NB4 (cell line): ENCODE results near the gene ANKH.

ENCODE experiments used
- DNase-seq: peaks from one replicate; pipeline ENCODE4 v3.0.0; 2010; ENCODE audit warnings: low read depth
- H3K4me3 ChIP-seq: one replicate; pipeline ENCODE4 v1.5.1; 2011; ENCODE audit warnings: mild to moderate bottlenecking, low read depth, low read length, moderate library complexity
- CTCF ChIP-seq: IDR thresholded peaks from one replicate; pipeline ENCODE4 v1.5.1; 2012; ENCODE audit warnings: low read depth, low read length
- MAX ChIP-seq: IDR thresholded peaks from 2 replicates; pipeline ENCODE4 v1.6.1; 2011; ENCODE audit warnings: low read depth, low read length
- MYC ChIP-seq: IDR thresholded peaks from 2 replicates; pipeline ENCODE4 v1.6.1; 2011; ENCODE audit warnings: low read depth, low read length
- POLR2A ChIP-seq: IDR thresholded peaks from 2 replicates; pipeline ENCODE4 v1.6.1; 2011; ENCODE audit warnings: mild to moderate bottlenecking; ENCODE audit not compliant: insufficient read length; ENCODE audit errors: extremely low read depth

Gene ANKH

GRCh38 chr5:14893381-14893780 lies 21.8 kb upstream of the ANKH start:
- H3K4me3 ChIP-seq: no peak overlapping the region
- TF ChIP-seq CTCF (no peak), POLR2A (no peak), MYC (no peak), MAX (no peak)
- no peak for DNase-seq

GRCh38 chr5:14890846-14891245 lies 19.3 kb upstream of the ANKH start:
- DNase-seq: no peak
- TF ChIP-seq POLR2A: no peak
- no peak for TF ChIP-seq MAX
- no peak for TF ChIP-seq CTCF
- no peak for TF ChIP-seq MYC
- H3K4me3 ChIP-seq: no peak overlapping the region

GRCh38 chr5:14884062-14884612 lies 12.6 kb upstream of the ANKH start:
- TF ChIP-seq CTCF: no peak
- no peak for TF ChIP-seq MAX
- TF ChIP-seq MYC: no peak
- no peak for TF ChIP-seq POLR2A
- DNase-seq: no peak
- H3K4me3 ChIP-seq: no peak overlapping the region

GRCh38 chr5:14882658-14883580 lies 11.3 kb upstream of the ANKH start:
- DNase-seq: no peak
- TF ChIP-seq POLR2A (no peak), CTCF (no peak), MAX (no peak), MYC (no peak)
- H3K4me3 ChIP-seq: no peak overlapping the region

- no peak overlapping the region for H3K4me3 ChIP-seq
- TF ChIP-seq CTCF (no peak), POLR2A (no peak), MAX (no peak), MYC (no peak)
- no peak for DNase-seq
Measured at GRCh38 chr5:14881826-14882225, 10.2 kb upstream of the ANKH start.
